GM21723 (cell line): Measurements from ENCODE around the gene RAB20.
"Not testable (repeated sequence)": the region's sequence is repeated elsewhere in the genome, so short reads cannot be mapped to it uniquely, and the experiment has no call there.

ENCODE experiments used
- ATAC-seq: cut with Tn5 transposase; IDR thresholded peaks from one replicate; pipeline ENCODE4 v1.9.1; 2021; ENCODE audit warnings: mild to moderate bottlenecking, moderate library complexity; ENCODE audit not compliant: unreplicated experiment

The RAB20 gene

GRCh38 chr13:110561344-110562035 lies at the start of gene RAB20:
TSS of gene RAB20 (minus strand) at chr13:110561722. CDS start at chr13:110561519, 203 bp downstream.
- peak; percentile 72 for ATAC-seq

GRCh38 chr13:110610955-110611595 lies 49.6 kb upstream of the RAB20 start:
- ATAC-seq: peak; percentile 57

- no peak for ATAC-seq
Observed at GRCh38 chr13:110607675-110608224, 46.2 kb upstream of the RAB20 start.

- not testable (repeated sequence) for ATAC-seq
Observed at GRCh38 chr13:110606281-110606680, 44.8 kb upstream of the RAB20 start.

- no peak for ATAC-seq
Observed at GRCh38 chr13:110605132-110605531, 43.6 kb upstream of the RAB20 start.

- no peak for ATAC-seq
Observed at GRCh38 chr13:110600980-110601379, 39.5 kb upstream of the RAB20 start.

- no peak for ATAC-seq
Observed at GRCh38 chr13:110600261-110600819, 38.8 kb upstream of the RAB20 start.

GRCh38 chr13:110597041-110597689 lies 35.6 kb upstream of the RAB20 start:
- ATAC-seq: no peak

GRCh38 chr13:110593430-110594130 lies 32.1 kb upstream of the RAB20 start:
- peak; percentile 89 for ATAC-seq

GRCh38 chr13:110592665-110593064 lies 31.1 kb upstream of the RAB20 start:
- no peak for ATAC-seq

- ATAC-seq: no peak
Observed at GRCh38 chr13:110590577-110590976, 29.1 kb upstream of the RAB20 start.

GRCh38 chr13:110589793-110590390 lies 28.4 kb upstream of the RAB20 start:
- ATAC-seq: no peak

GRCh38 chr13:110583178-110583865 lies 21.8 kb upstream of the RAB20 start:
- no peak for ATAC-seq

- ATAC-seq: no peak
Observed at GRCh38 chr13:110582421-110582954, 21.0 kb upstream of the RAB20 start.

- ATAC-seq: no peak
Observed at GRCh38 chr13:110581506-110582185, 20.1 kb upstream of the RAB20 start.

GRCh38 chr13:110580800-110581199 lies 19.3 kb upstream of the RAB20 start:
- no peak for ATAC-seq

- ATAC-seq: no peak
Observed at GRCh38 chr13:110578363-110578762, 16.8 kb upstream of the RAB20 start.

GRCh38 chr13:110576736-110577476 lies 15.4 kb upstream of the RAB20 start:
- ATAC-seq: no peak
